ENCODE results near the gene RFTN1. TPM values are rescaled to one million over a fixed set of nuclear protein-coding genes. Genes with fewer than 3 reads are reported as not detected.

The RFTN1 gene
- total RNA-seq, 1 experiment from 2014 or later: 9.7 TPM

DNA sequence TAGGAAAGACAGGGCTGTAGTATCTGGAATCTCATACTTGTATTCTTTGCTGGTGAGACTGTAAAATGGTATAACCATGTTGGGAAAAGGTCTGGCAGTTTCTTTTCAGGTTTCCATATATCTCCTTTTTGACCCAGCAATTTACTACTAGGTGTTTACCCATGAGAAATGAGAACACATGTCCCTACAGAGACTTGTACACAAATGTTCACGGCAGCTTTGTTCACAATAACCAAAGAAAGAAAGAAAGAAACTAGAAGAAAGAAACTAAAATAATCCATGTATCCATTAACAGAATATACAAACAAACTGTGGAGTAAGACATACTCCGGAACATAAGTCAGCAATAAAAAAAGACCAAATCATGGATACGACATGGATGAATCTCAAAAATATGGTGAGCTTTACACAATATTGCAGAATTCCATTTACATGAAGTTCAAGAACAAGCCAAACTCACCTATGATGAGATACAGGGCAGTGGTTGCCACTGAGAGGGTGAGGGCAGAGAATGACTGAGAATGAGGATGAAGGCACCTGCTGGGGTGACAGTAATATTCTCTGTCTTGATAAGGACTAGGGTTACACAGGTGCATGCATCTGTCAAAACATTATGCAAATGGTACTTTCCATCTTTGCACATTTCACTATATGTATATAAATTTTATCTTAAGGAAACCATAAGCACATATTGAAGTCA is 2.7 kb downstream of the RFTN1 start:
- in situ Hi-C loops (cut with HindIII; ENCODE audit: low pct_unique_long_range_greater_than_20kb, low sequenced_read_pairs): no loop called here
- no peak for DNase-seq (ENCODE audit: low read depth)

- no peak for DNase-seq (ENCODE audit: low read depth)
- in situ Hi-C loops (cut with HindIII; ENCODE audit: low pct_unique_long_range_greater_than_20kb, low sequenced_read_pairs): no loop called here
Measured at GRCh38 chr3:16509721-16510619, 3.5 kb downstream of the RFTN1 start.

- in situ Hi-C loops (cut with HindIII; ENCODE audit: low pct_unique_long_range_greater_than_20kb, low sequenced_read_pairs): no loop called here
Measured at GRCh38 chr3:16508591-16508995, 4.9 kb downstream of the RFTN1 start.

DNA sequence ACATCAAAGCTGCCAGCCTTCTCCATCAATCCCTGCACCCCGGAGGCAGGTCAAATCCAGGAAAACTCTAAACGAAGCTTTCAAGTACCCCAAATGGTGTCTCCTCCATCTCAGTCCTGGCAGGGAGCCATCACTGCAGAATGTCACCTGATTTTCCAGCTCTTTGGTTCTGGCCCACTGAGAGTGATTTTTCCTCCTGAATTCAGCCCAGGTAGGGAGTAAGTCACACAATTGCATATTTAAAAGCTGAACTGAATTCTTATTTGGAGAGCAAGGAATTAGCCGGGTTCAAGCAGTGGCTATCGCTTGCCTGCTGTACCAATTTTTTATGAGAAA is 5.3 kb downstream of the RFTN1 start:
- no peak for DNase-seq (ENCODE audit: low read depth)
- in situ Hi-C loops (cut with HindIII; ENCODE audit: low pct_unique_long_range_greater_than_20kb, low sequenced_read_pairs): no loop called here

More at GRCh38 chr3:16508591-16508995, 4.9 kb downstream of the RFTN1 start:
- no peak for DNase-seq (ENCODE audit: low read depth)

DNA sequence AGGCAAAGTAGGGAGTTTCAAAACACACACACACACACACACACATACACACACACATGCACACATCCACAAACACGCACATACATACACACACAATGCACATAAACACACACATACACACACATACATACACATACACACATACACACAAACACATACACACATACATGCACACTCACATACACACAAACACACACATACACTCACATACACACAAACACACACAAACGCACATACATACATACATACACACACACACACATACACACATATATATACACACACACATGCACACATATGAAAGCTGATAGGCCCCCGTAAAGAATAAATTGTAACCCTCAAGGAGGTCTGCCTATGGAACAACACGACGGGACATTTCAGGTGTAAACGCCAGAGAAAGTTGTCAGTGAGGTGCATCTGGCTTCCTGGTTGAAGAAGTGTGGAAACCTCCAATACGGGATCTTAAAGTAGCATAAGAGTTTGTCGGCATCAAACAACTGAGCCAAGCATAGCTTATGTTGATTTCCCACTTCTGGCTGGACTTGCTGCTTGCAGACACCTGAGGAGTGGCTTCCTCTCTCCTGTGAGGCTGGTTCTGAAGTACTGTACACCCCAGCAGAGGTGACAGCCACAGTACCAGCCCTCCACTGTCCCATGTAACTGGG is 5.8 kb downstream of the RFTN1 start:
- no peak for DNase-seq (ENCODE audit: low read depth)
- in situ Hi-C loops (cut with HindIII; ENCODE audit: low pct_unique_long_range_greater_than_20kb, low sequenced_read_pairs): no loop called here

GRCh38 chr3:16506884-16507577 is 6.5 kb downstream of the RFTN1 start:
- in situ Hi-C loops (cut with HindIII; ENCODE audit: low pct_unique_long_range_greater_than_20kb, low sequenced_read_pairs): no loop called here
- no peak for DNase-seq (ENCODE audit: low read depth)

- in situ Hi-C loops (cut with HindIII; ENCODE audit: low pct_unique_long_range_greater_than_20kb, low sequenced_read_pairs): no loop called here
- DNase-seq (ENCODE audit: low read depth): no peak
Measured at GRCh38 chr3:16506451-16506850, 7.0 kb downstream of the RFTN1 start.

- no peak for DNase-seq (ENCODE audit: low read depth)
- in situ Hi-C loops (cut with HindIII; ENCODE audit: low pct_unique_long_range_greater_than_20kb, low sequenced_read_pairs): no loop called here
Measured at GRCh38 chr3:16504692-16505091, 8.8 kb downstream of the RFTN1 start.

GRCh38 chr3:16504242-16504641 is 9.3 kb downstream of the RFTN1 start:
- no peak for DNase-seq (ENCODE audit: low read depth)
- in situ Hi-C loops (cut with HindIII; ENCODE audit: low pct_unique_long_range_greater_than_20kb, low sequenced_read_pairs): no loop called here

- in situ Hi-C loops (cut with HindIII; ENCODE audit: low pct_unique_long_range_greater_than_20kb, low sequenced_read_pairs): no loop called here
- DNase-seq (ENCODE audit: low read depth): no peak
Measured at GRCh38 chr3:16503191-16503776, 10.2 kb downstream of the RFTN1 start.

- no peak for DNase-seq (ENCODE audit: low read depth)
- in situ Hi-C loops (cut with HindIII; ENCODE audit: low pct_unique_long_range_greater_than_20kb, low sequenced_read_pairs): no loop called here
Measured at GRCh38 chr3:16502347-16502908, 11.1 kb downstream of the RFTN1 start.

DNA sequence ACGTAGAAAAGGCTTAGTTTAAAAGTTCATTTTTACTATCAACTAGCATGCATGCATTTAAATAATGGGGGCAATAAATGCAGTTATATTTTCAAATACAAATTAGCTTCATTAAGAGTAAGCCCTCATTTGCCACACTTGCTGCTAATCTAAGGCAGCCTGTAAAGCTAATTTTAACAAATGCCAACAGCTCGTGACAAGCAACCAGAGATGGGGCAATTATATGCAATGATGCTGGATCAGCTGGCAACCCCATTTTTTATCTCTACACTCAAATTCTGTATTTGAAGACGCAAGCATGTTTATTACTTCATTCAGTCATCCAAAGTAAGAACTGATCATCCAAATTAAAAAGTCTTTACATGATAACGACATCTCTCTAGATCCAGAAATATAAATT is 12.1 kb downstream of the RFTN1 start:
- in situ Hi-C loops (cut with HindIII; ENCODE audit: low pct_unique_long_range_greater_than_20kb, low sequenced_read_pairs): no loop called here

DNA sequence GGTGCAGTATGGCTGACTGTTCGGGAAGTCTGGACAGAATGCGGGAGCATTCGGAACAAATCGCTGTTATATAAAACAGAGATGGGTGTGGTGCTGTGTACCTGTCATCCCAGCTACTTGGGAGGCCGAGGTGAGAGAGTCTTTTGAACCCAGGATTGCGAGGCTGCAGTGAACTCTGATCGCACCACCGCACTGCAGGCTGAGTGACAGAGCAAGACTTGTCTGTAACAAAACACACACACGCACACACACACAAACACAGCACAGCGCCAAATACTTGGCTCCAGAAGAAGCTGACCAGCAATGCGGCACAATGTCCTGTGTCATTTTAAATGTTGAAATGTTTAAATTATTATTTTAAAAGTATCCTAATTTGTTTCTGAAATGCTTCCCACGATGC is 12.6 kb downstream of the RFTN1 start:
- no peak for DNase-seq (ENCODE audit: low read depth)
- in situ Hi-C loops (cut with HindIII; ENCODE audit: low pct_unique_long_range_greater_than_20kb, low sequenced_read_pairs): no loop called here

More for the DNA sequence above, 12.1 kb downstream of the RFTN1 start:
- no peak for DNase-seq (ENCODE audit: low read depth)

- no peak for DNase-seq (ENCODE audit: low read depth)
- in situ Hi-C loops (cut with HindIII; ENCODE audit: low pct_unique_long_range_greater_than_20kb, low sequenced_read_pairs): no loop called here
Measured at GRCh38 chr3:16500093-16500492, 13.4 kb downstream of the RFTN1 start.

DNA sequence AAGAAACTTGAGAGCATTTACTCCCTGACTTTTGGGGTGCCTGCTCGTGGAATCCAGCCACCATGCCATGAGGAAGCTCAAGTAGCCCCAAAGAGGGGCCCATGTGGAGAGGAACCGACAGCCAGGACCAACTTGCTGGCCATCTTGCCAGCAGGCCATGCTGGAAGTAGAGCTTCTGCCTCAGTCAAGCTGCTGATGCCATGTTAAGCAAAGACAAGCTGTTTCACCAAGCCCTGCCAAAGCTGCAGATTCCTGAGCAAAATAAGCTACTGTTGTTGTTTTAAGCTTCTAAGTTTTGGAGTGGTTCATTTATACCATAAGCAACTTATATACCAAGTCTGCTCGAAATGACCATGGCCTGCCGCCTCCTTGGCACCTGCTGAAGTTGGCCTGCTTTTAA is 14.1 kb downstream of the RFTN1 start:
- no peak for DNase-seq (ENCODE audit: low read depth)
- in situ Hi-C loops (cut with HindIII; ENCODE audit: low pct_unique_long_range_greater_than_20kb, low sequenced_read_pairs): no loop called here

DNA sequence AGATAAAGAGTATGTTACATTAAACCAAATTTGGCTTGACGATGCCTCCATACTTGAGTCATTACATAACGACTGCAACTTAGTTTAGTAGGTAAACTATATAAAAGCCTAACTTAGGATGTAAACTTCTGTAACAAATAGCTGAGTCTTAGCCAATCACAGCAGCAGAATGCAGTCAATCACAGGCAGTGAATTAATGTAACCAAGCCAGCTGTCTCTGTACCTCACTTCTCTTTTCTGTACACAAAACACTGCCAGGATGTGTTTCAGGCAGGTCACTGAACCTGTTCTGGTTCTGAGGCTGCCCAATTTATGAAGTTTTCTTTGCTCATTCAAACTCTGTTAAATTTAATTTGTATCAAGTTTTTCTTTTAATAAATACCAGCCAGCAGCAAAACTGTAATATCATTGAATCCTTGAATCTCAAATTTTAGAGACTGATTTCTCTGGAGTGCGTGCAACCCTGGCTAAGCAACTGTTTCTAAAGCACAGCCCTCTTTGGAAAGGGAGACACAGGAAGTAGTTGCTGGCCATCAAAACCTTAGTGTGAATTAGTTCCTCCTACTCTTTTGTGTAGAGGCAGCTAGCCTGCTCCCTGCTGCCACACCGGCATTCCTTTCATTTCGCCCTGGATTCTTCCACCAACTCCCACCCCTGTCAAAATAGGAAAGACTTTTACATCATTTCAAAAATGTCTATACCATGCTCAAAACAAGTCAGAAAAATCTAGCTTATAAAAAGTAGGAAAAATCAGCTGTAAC is 15.2 kb downstream of the RFTN1 start:
- no peak for DNase-seq (ENCODE audit: low read depth)
- in situ Hi-C loops (cut with HindIII; ENCODE audit: low pct_unique_long_range_greater_than_20kb, low sequenced_read_pairs): no loop called here

GRCh38 chr3:16496408-16497222 is 16.9 kb downstream of the RFTN1 start:
- no peak for DNase-seq (ENCODE audit: low read depth)
- in situ Hi-C loops (cut with HindIII; ENCODE audit: low pct_unique_long_range_greater_than_20kb, low sequenced_read_pairs): no loop called here

All from Caki2 (cell line).